Measurements from ENCODE around the gene TSSK2.

The TSSK2 gene

GRCh38 chr22:19169002-19169946 lies 38.2 kb downstream of the TSSK2 start:
- no peak for DNase-seq (ENCODE audit: low read depth)

DNA sequence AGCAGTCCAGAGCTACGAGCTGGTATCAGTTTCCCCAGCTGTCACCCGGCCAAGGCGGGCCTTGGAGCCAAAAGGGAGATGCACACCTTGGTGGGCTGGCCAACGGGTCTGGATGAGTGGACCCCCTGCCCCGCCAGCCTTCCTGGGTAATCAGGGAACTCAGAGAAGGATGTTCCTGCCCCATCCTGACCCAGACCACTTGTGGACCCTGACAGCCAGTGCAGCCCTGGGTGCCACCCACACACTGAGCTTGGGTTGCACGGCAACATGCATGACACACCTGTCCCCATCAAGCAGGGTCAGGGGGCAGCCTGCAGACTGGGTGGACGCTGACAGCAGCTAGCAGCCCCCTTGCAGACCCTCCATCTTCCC lies 38.8 kb downstream of the TSSK2 start:
- no peak for DNase-seq (ENCODE audit: low read depth)

GRCh38 chr22:19172213-19173046 lies 41.3 kb downstream of the TSSK2 start:
- no peak for DNase-seq (ENCODE audit: low read depth)

DNA sequence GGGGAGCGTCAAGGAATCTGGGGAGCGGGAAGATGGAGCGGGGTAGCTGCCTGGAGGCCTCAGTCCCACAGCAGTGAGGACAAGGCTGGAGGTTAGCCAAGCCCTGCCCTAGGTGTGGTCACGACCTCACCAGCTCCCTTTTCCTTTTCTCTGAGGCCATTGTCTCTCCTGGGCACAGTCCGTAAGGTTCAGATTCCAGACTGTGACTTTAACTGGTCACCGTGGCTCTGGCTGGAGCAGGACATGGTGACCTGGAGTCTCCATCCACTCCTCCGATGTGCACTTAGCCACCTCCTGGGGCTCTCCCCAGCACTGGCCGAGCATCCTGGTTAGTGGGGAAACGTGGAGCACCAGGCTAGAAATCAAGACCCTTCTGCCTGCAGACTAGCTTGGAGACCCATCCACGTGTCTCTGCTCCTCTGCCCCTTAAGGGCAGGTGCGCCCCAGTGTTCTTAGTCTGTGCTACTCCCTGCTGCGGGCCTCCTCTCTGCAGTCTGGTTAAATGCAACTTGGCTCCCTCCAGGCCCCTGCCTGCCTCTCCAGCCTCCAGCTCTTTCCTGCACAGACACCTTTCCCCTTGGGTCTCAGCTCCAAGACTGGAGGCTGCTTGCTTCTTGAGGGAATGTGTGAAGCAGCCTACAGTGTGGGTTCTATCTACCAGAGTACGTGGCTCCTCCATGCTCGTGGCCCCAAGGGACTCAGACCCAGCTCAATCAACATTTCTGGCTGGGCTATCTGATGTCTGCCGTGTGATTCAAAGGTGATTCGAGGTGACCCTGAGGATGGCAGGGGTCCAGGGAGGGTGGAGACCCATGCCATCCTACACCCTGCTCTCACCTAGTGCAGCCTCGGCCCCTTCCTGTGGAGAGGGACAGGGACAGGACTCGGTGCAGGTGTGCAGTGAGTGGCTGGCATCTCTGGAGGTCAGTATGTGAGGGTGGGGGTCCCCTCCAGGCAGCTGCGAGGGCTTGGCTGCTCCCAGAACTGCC lies 42.2 kb downstream of the TSSK2 start:
- no peak for DNase-seq (ENCODE audit: low read depth)

GRCh38 chr22:19174106-19175025 lies 43.3 kb downstream of the TSSK2 start:
- DNase-seq (ENCODE audit: low read depth): peak; percentile 83

DNA sequence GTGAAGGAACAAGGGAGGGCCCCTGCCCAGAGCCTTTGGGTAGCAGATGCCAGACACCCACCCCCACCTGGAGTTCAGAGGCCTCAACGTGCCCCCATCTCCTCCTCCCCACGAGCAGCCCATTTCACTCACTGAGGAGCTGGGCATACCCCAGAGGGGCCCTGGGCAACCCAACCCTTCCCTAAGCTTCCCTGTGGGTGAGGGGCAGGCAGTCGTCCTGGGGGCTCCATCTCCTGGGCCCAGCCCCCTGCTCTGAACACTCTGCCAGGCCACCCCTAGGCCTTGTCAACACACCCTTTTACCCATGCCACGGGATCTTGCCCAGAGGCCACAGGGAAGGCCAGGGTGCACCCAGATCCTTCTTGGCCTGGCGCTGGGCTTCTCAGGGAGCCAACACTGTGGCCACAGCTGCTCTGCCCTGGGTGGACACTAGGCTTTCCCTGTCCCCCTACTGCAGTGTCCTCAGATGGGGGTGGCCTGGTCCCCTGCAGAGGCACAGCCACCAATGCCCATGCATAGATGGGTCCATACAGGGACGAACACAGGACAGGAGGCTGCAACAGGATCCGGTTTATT lies 44.0 kb downstream of the TSSK2 start:
- no peak for DNase-seq (ENCODE audit: low read depth)

DNA sequence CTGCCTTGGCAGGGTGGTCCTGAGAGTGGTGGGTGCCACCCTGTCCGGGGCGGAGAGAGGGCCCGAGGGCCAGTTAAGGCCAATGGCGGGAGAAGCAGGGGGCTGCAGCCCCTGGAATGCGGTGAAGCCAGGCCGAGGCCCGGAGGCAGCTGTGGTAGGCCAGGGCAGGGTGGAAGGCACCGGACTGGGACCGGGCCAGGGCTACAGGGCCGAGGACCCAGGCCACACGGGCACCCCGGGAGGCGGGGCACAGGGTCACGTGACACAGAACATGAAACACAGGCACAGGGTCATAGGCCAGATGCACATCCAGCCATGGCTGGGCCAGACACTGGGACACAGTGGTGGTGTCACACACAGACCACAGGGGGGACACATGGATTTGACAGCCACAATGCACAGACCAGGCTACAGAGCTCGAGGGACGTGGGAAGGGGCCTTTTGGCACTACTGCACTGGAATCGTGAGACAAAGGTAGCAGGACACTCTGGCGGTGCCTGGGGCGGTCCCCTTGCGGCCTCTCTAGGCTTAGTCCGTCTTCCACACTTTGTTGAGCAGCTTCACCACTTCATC lies 44.6 kb downstream of the TSSK2 start:
- DNase-seq (ENCODE audit: low read depth): no peak

GRCh38 chr22:19176175-19176643 lies 45.1 kb downstream of the TSSK2 start:
- DNase-seq (ENCODE audit: low read depth): no peak

DNA sequence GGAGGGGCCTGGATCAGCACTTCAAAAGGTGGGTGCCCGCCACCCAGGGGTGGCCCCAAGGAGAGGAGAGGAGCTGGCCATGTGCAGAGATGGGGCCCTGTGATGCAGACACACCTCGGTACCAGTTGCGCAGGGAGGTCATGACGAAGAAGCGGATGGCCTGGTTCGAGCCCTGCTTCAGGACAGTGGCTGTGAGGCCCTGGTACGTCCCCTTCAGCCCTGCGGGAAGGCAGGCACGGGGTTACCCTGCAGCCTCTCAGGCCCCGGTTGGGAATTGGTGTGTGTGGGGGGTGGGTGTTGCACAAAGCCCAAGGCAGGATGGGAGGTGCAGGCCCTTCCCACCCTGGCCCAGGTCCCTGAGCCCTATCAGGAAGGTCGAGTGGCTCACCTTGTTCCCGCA lies 45.6 kb downstream of the TSSK2 start:
- no peak for DNase-seq (ENCODE audit: low read depth)

DNA sequence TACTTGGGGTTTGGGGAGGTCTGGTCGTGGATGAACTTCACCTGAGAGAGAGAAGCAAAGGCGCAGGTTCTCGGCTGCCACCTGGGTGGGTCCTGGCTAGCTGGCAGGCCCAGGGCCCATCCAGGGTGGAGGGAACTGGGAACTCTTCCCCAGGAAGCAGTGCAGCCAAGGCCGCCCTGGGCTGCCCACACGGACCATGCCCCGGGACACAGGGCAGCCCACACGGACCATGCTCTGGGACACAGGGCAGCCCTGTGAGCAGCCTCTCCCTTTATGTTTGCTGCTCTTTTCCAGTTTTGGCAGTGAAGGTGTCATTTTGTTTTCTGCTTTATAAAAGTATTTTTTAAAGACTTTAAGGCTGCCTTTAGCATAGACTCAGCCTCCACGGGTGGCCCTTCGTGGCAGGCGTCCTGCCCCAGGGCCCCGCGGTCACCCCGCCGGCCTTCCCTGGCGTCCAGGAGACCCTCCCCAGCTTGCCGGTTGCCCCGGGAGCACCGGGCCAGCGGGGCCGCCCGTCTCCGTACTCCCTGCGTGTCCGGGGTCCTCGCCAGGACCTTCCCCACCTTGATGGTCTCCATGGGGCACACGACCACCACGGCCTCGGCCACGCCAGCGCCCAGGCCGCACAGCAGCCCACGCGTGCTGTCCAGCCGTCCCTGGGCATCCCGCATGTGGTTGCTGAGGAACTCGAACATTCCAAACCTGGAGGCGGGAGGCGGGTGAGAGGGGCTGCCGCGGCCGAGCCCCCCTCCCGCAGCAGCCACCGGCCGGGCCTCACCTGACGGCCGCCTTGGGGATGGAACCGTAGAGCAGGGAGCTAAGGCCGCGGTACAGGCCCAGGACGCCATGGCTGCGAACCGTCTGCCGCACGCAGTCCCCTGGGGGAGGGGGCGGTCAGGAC lies 46.3 kb downstream of the TSSK2 start:
- DNase-seq (ENCODE audit: low read depth): no peak

DNA sequence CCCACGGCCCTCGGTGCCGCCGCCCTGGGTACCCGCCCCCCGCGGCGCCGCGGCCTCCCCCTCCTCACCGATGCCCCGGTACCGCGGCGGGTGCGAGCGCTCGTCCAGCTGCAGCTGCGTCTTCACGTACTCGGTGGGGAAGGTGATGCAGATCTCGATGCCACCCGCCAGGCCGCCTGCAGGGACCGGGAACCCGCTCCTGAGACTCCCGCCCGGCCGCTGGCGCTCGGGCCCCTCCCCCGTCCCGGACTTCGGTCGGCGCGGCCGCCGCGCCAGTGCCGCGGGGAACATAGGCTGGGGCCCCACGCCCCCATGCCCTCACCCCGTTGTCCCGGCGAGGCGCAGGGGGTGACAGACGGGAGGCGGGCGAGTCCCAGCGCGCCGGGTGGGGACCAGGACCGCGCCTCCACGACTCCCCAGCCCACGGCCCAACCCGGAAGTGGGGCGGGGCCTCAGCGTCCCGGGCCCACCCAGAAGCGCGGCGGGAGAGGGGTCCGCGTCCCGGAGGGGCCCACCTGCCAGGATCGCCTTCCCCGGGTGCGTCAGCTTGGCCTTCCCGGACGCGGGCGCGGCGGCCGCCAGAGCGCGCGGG lies 47.1 kb downstream of the TSSK2 start:
- no peak for DNase-seq (ENCODE audit: low read depth)

DNA sequence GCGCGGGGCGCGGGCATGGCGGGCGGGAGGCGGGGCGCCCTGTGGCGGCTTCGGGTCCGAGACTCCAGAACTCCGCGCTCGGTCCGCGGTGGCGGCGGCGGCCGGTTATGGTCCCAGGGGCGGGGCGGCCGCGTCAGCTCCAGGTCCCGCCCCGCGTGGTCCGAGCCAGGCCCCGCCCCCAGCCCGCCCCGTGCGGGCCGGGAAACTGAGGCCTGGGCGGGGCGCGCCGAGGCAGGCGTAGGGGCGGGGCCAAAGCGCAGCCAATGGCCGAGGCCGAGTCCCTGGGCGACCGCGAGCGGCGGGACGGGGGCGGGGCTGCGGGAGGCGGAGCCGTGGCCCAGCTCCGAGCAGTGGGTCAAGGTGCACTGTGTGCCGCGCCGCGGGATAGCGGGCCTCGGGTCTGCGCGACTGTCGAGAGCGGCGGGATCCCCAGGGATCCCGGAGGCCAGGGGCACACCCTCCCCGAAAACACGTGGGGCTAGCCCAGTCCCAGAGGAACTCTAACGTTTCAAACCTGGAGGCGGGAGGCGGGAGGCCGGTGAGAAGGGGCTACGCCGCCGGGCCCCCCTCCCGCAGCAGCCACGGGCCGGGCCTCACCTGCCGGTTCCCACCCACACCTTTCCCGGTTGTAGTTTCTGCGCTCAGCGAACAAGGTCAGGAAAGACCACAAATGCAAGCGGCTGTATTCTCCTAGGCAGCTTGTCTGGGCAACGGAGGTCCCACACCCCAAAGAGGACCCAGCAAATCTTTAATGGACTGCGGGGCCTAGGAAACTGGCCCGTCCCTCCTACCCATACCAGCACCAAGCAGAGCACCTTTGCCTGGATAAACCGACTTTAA lies 47.8 kb downstream of the TSSK2 start, which contains the start of gene SLC25A1:
SLC25A1 (minus strand) TSS at position 80 of the 840 bp plus-strand sequence; CDS start at position 17, 63 bp downstream.
- DNase-seq (ENCODE audit: low read depth): peak; percentile 81

GRCh38 chr22:19179497-19180048 lies 48.5 kb downstream of the TSSK2 start:
- DNase-seq (ENCODE audit: low read depth): peak; percentile 58

- DNase-seq (ENCODE audit: low read depth): no peak
Measured at GRCh38 chr22:19180234-19180633, 49.1 kb downstream of the TSSK2 start.

- no peak for DNase-seq (ENCODE audit: low read depth)
Measured at GRCh38 chr22:19180740-19181410, 49.8 kb downstream of the TSSK2 start.

DNA sequence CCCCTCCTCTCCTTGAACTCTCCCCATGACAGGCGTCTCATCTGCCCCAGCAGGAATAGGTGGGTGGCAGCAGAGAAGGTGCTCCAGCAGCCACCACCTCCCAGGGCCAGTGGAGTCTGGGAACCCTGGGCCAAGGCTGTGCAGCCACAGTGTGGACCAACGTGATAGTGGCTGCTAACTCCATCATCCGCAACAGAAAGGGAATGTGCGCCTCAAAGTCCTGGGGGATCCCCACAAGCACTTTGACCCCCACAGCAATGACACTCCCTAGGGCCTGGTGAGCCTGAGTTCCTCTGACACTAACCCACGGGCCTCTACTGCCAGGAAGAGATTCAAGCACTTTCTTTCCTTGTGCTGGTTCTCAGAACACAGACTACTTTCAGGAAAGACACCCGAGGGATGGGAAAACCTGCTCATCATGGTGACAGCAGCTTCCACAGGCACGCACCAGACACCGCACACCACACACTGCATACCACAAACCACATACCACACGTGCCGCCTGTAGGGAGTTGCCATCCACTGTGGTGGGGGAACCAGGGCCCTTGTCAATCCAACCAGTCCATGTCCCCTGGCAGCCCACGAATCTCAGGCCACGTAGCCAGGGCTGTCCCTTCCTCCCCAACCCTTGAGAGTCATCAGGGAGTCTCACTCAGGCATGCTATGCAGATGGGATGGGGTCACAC lies 50.8 kb downstream of the TSSK2 start:
- DNase-seq (ENCODE audit: low read depth): no peak
